GM21528 (cell line): Measurements from ENCODE around the gene GRM2.

Source experiments
- ATAC-seq: cut with Tn5 transposase; IDR thresholded peaks from one replicate; pipeline ENCODE4 v1.9.1; 2021; ENCODE audit warnings: mild to moderate bottlenecking, moderate library complexity; ENCODE audit not compliant: unreplicated experiment, low FRiP score

Gene GRM2

GRCh38 chr3:51679777-51680176, 27.1 kb upstream of the GRM2 start:
- ATAC-seq: no peak

GRCh38 chr3:51680196-51680595, 26.7 kb upstream of the GRM2 start:
- ATAC-seq: no peak

- ATAC-seq: no peak
These were observed 26.1 kb upstream of the GRM2 start for GRCh38 chr3:51680663-51681230.

GRCh38 chr3:51681453-51681852, 25.4 kb upstream of the GRM2 start:
- no peak for ATAC-seq

- ATAC-seq: peak; percentile 76
These were observed 24.8 kb upstream of the GRM2 start for GRCh38 chr3:51682079-51682478.

- ATAC-seq: no peak
These were observed 24.3 kb upstream of the GRM2 start for GRCh38 chr3:51682526-51682925.

GRCh38 chr3:51683566-51683965, 23.3 kb upstream of the GRM2 start:
- ATAC-seq: no peak

GRCh38 chr3:51684971-51685751, 21.7 kb upstream of the GRM2 start:
- no peak for ATAC-seq

GRCh38 chr3:51686056-51686455, 20.8 kb upstream of the GRM2 start:
- no peak for ATAC-seq

GRCh38 chr3:51686512-51687215, 20.2 kb upstream of the GRM2 start:
- ATAC-seq: peak; percentile 52

GRCh38 chr3:51687431-51688205, 19.2 kb upstream of the GRM2 start:
- ATAC-seq: no peak

GRCh38 chr3:51688206-51688600, 18.7 kb upstream of the GRM2 start:
- ATAC-seq: no peak

GRCh38 chr3:51691021-51691420, 15.8 kb upstream of the GRM2 start:
- ATAC-seq: no peak

- ATAC-seq: no peak
These were observed 14.9 kb upstream of the GRM2 start for GRCh38 chr3:51691949-51692348.

GRCh38 chr3:51692980-51693395, 13.9 kb upstream of the GRM2 start:
- no peak for ATAC-seq

- ATAC-seq: no peak
These were observed 9.9 kb upstream of the GRM2 start for GRCh38 chr3:51696954-51697353.

GRCh38 chr3:51698209-51698608, 8.7 kb upstream of the GRM2 start:
- no peak for ATAC-seq

GRCh38 chr3:51700403-51700802, 6.5 kb upstream of the GRM2 start:
- no peak for ATAC-seq

- no peak for ATAC-seq
These were observed 4.7 kb upstream of the GRM2 start for GRCh38 chr3:51702156-51702555.

GRCh38 chr3:51703068-51703760, 3.7 kb upstream of the GRM2 start:
- no peak for ATAC-seq
